ENCODE measurements around the gene CYB561D1.

GRCh38 chr1:109476825-109477224 lies 17.1 kb upstream of the CYB561D1 start:
- TF ChIP-seq CTCF (IDR thresholded peaks at IDR 0.05) (no peak), POLR2A (IDR thresholded peaks at IDR 0.05) (no peak)

Data from lower leg skin (tissue), 3 donors.